ENCODE results near the gene UNC93A. TPM values are rescaled to one million over a fixed set of nuclear protein-coding genes. Genes with fewer than 3 reads are reported as not detected.

UNC93A gene
- total RNA-seq, 4 donors from 2014 or later: not detected

DNA sequence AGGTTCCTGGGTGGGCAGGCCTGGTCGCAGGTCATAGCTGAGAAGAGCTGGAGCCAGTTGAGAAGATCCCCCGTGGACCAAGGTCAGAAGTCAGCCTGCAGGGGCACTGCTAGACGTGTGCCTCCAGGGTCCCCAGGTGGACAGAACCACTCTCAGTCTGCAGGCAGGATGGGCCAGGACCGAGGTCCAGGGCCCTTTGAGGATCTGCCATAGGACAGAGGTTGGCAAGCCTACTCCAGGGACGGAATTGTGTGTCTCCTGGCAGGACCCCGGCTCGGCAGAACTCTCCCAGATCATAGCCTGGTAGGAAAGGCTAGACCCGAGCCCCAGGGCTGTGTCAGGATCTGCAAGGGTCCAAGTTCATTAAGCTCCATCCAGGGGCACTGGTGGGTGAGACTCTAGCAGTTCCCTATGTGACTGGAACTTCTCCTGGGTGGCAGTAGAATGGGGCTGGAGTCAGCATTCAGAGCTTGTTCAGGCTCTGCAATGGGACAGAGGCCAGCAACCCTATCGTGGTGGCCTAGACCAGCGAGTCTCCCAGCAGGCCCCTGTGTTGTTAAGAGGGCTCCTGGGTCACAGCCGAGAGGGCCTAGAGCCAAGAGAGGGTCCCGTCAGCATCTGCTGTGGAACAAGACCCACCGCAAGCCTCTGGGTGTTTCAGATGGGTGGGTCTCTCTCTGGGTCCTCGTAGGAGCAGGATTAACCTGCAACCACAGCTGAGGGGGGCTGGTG, 51.9 kb downstream of the UNC93A start:
- TF ChIP-seq CTCF (IDR thresholded peaks at IDR 0.05; ENCODE audit: low read depth): no peak

GRCh38 chr6:167345348-167345747, 54.2 kb downstream of the UNC93A start:
- no peak for TF ChIP-seq CTCF (IDR thresholded peaks at IDR 0.05; ENCODE audit: low read depth)

DNA sequence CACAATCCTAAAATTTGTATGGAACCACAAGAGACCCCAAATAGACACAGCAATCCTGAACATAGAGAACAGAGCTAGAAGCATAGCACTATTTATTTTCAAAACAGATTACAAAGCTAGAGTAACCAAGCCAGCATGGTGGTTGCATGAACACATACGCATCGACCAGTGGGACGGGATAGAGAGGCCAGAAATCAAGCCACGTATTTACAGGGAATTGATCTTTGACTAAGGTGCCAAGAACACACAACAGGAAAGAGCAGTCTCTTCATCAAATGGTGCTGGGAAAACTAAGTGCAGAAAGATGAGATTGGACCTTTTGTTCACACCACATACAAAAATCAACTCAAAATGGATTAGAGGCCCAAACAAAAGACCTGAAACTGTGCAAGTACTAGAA, 54.8 kb downstream of the UNC93A start:
- TF ChIP-seq CTCF (IDR thresholded peaks at IDR 0.05; ENCODE audit: low read depth): no peak

DNA sequence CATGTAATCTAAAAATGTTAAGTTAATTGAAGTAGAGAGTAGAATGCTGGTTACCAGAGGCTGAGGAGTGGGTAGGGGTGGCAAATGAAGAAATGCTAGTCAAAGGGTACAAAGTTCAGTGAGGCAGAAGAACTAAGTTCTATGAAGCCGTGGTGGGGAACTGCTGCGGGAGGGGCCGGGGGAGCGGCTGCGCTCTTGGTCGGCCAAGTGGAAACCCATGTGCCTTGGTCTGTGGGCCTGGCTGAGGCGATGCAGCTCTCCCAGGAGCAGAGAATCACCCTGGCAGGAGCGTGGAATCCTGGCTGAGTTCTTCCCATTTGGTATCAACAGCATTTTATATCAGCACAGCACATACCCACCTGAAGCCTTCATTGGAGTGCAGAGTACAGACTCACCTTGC, 56.1 kb downstream of the UNC93A start:
- no peak for TF ChIP-seq CTCF (IDR thresholded peaks at IDR 0.05; ENCODE audit: low read depth)

- TF ChIP-seq CTCF (IDR thresholded peaks at IDR 0.05; ENCODE audit: low read depth): no peak
Measured at GRCh38 chr6:167349631-167350274, 58.6 kb downstream of the UNC93A start.

GRCh38 chr6:167350275-167350696, 59.2 kb downstream of the UNC93A start:
- no peak for TF ChIP-seq CTCF (IDR thresholded peaks at IDR 0.05; ENCODE audit: low read depth)

- TF ChIP-seq CTCF (IDR thresholded peaks at IDR 0.05; ENCODE audit: low read depth): no peak
Measured at GRCh38 chr6:167350731-167351655, 59.9 kb downstream of the UNC93A start.

All from subcutaneous adipose tissue (tissue), 4 donors.